SK-N-SH (cell line): ENCODE data around the gene PSMD2.

Experiments used
- EZH2phosphoT487 ChIP-seq: fragments of 200-600 bp; sonication (generic); IDR thresholded peaks from 2 replicates; pipeline ENCODE4 v1.6.1; 2017; ENCODE audit warnings: low read depth, mixed run types, mild to moderate bottlenecking, antibody characterized with exemption, moderate library complexity, borderline replicate concordance
- FOXJ3 ChIP-seq: sonication (generic); formaldehyde crosslinking; IDR thresholded peaks from 2 replicates; pipeline ENCODE4 v1.5.1; 2020; ENCODE audit warnings: mild to moderate bottlenecking, missing genetic modification reagents
- POLR2AphosphoS5 ChIP-seq: IDR thresholded peaks from 2 replicates; pipeline ENCODE4 v1.6.1; 2012; ENCODE audit warnings: low read depth, low read length
- SIN3A ChIP-seq: IDR thresholded peaks from 2 replicates; pipeline ENCODE4 v1.6.1; 2012; ENCODE audit warnings: low read depth, mild to moderate bottlenecking, low read length, moderate library complexity, borderline replicate concordance
- YY1 ChIP-seq: IDR thresholded peaks from 2 replicates; pipeline ENCODE4 v1.4.0; 2012; ENCODE audit warnings: low read depth, mild to moderate bottlenecking
- TF ChIP-seq, protein P1 (sequence below): fragments of 200-600 bp; sonication (generic); IDR thresholded peaks from 2 replicates; pipeline ENCODE4 v1.6.1; 2017; ENCODE audit warnings: antibody characterized with exemption, mild to moderate bottlenecking, moderate library complexity

DNA sequence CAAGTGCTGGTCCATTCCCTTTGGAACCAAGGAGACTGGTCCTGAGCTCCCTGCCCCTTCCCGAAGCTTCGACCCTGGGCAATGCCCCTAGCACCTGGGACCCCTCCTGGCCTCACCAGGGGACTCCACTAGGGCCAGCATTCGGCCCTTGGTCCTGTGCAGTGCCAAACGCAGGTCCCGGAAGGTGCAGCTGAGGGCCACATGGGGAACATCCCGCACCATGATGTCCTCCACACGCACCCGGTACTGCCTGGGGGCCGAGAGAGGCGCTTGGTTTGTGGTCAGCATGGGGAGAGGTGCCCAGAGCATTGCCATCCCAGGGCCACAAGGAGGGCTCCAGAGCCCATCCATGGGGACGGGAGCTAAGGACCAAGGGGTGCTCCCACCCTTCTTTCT is 54.5 kb downstream of the PSMD2 start:
- no peak for TF ChIP-seq SIN3A
- no peak for TF ChIP-seq FOXJ3 (CRISPR knock-in tag)
- TF ChIP-seq, protein P1, sequence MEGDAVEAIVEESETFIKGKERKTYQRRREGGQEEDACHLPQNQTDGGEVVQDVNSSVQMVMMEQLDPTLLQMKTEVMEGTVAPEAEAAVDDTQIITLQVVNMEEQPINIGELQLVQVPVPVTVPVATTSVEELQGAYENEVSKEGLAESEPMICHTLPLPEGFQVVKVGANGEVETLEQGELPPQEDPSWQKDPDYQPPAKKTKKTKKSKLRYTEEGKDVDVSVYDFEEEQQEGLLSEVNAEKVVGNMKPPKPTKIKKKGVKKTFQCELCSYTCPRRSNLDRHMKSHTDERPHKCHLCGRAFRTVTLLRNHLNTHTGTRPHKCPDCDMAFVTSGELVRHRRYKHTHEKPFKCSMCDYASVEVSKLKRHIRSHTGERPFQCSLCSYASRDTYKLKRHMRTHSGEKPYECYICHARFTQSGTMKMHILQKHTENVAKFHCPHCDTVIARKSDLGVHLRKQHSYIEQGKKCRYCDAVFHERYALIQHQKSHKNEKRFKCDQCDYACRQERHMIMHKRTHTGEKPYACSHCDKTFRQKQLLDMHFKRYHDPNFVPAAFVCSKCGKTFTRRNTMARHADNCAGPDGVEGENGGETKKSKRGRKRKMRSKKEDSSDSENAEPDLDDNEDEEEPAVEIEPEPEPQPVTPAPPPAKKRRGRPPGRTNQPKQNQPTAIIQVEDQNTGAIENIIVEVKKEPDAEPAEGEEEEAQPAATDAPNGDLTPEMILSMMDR = no peak
- TF ChIP-seq YY1 = no peak
- no peak for TF ChIP-seq POLR2AphosphoS5
- TF ChIP-seq EZH2phosphoT487 = no peak
